ENCODE data around the gene C5orf52. TPM values are rescaled to one million over a fixed set of nuclear protein-coding genes. Genes with fewer than 3 reads are reported as not detected.

Gene C5orf52
- total RNA-seq, 1 experiment from 2014 or later: not detected

DNA sequence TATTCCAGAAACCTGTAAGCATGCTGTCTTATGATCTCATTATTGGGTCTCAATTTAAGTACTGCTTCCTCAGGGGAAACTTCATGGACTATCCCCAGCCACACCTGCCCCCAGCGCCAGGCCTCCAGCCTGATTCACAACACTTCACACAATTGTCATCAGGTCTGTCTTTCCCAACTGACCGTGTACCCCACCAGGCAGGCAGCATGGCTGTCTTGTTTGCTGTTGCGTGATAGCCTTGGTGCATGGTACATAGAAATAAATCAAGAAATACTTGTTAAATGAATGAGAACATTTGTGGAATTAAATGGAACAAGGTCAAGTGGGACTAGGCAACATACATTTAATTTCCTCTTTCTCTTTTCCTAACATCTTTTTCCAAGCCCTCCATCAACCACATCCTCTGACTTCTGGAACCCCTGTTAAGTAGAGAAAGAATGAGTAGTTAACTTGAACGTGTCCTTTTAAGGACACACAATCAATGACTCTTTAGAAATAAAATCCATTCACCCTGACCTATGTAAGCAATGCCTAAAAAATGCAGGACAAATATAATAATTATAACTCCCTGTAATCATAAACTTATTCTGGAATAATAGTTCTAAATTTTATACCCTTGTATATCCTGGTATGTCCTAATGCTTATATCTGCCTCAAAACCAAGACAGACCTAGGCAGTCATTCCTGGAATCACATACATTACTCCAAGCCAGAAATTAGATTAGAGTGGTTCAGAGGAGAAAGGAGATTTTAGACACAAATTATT, 42.7 kb downstream of the C5orf52 start:
- Histone ChIP-seq H3K18ac (ENCODE audit: insufficient read length, low read depth, low read length) (no peak overlapping the region), H3K4ac (ENCODE audit: low read depth, low read length) (no peak overlapping the region), H3K79me1 (ENCODE audit: insufficient read depth, low read depth, low read length, poor library complexity, severe bottlenecking) (no peaks in the 10 kb centered on the region), H2BK5ac (ENCODE audit: insufficient read length, low read length) (no peak overlapping the region), H2BK120ac (ENCODE audit: low read depth, low read length, poor library complexity, severe bottlenecking) (no peak overlapping the region), H2AFZ (ENCODE audit: low read length) (no peak overlapping the region), H3K27ac (ENCODE audit: insufficient read length, low read depth, low read length) (no peak overlapping the region), H2AK5ac (ENCODE audit: insufficient read length, low read length) (no peak overlapping the region), H4K20me1 (ENCODE audit: control insufficient read depth, insufficient read depth, insufficient read length) (no peaks in the 10 kb centered on the region), H2BK15ac (ENCODE audit: low read depth, low read length) (no peak overlapping the region), H3K23ac (ENCODE audit: insufficient read length, low read depth, low read length) (no peak overlapping the region), H3T11ph (ENCODE audit: low read length) (no peak overlapping the region), H2BK20ac (ENCODE audit: low read depth, low read length, poor library complexity, severe bottlenecking) (no peak overlapping the region), H4K8ac (replicated peaks; ENCODE audit: insufficient read length, low read depth, low read length) (no peak overlapping the region), H3K27me3 (ENCODE audit: insufficient read depth, low read length) (no peaks in the 10 kb centered on the region), H3K56ac (ENCODE audit: insufficient read length, low read depth, low read length) (no peak overlapping the region), H4K5ac (ENCODE audit: insufficient read length, low read depth, low read length) (no peak overlapping the region), H3K4me1 (ENCODE audit: insufficient read depth, low read length) (no peaks in the 10 kb centered on the region; the same call in 1 of the 2 replicates), H3K9me3 (ENCODE audit: control insufficient read depth, low read depth, low read length) (no peaks in the 10 kb centered on the region), H3K14ac (ENCODE audit: insufficient read depth, low read length) (no peak overlapping the region), H3K79me2 (ENCODE audit: insufficient read depth, low read length) (no peaks in the 10 kb centered on the region), H3K4me2 (ENCODE audit: insufficient read depth, insufficient read length, low read length) (no peak overlapping the region), H2BK12ac (ENCODE audit: insufficient read length, low read depth, low read length) (no peak overlapping the region), H4K91ac (ENCODE audit: insufficient read length, low read depth, low read length) (no peak overlapping the region), H3K23me2 (ENCODE audit: insufficient read length, low read depth, low read length, poor library complexity, severe bottlenecking) (no peaks in the 10 kb centered on the region), H3K9ac (ENCODE audit: extremely low read depth, insufficient read length, low read length) (no peak overlapping the region)
- H3K36me3 Mint-ChIP-seq (ENCODE audit: insufficient read depth in 1 of 3, low read depth in 3 of 3): no peaks in the 10 kb centered on the region
- DNase-seq: no peak
- no peaks in the 10 kb centered on the region for H3K27me3 Mint-ChIP-seq (ENCODE audit: low read depth)
- no peaks in the 10 kb centered on the region; a peak in 1 of 5 replicates for H3K9me3 Mint-ChIP-seq
- peaks cover 0 to 3% of the 10 kb centered on the region in 2 experiments; a peak in 2 of 4 replicates for H3K4me1 Mint-ChIP-seq
- no peak overlapping the region for H3K4me3 Mint-ChIP-seq
- no CpG with 5 or more reads among the region's 4 CpGs for WGBS (ENCODE audit: extremely low coverage, insufficient read length, low lambda C conversion rate)
- H3K27ac Mint-ChIP-seq: no peak overlapping the region
- no peak for TF ChIP-seq CTCF (conservative IDR thresholded peaks at IDR 0.05)

Data from H9 (cell line).